ENCODE data around the gene DDIT3. TPM values are rescaled to one million over a fixed set of nuclear protein-coding genes. Genes with fewer than 3 reads are reported as not detected.

DDIT3 gene
- total RNA-seq, 1 experiment from 2014 or later: 27.4 TPM

GRCh38 chr12:57470970-57471656 lies 49.2 kb downstream of the DDIT3 start:
- CTCF ChIA-PET: no interaction called here
- no TSS peak for BruUV-seq (replicated peaks)
- peaks cover 77% of the 10 kb centered on the region for H3K27me3 ChIP-seq (ENCODE audit: low read length)
- no peak for DNase-seq
- H3K27ac ChIP-seq (ENCODE audit: low read length): no peak overlapping the region
- no peaks in the 10 kb centered on the region for H3K4me1 ChIP-seq (ENCODE audit: insufficient read depth, low read length)
- no peaks in the 10 kb centered on the region for H4K20me1 ChIP-seq (ENCODE audit: low read length)
- no peak for TF ChIP-seq EZH2 (IDR thresholded peaks at IDR 0.05; ENCODE audit: low read length, unreplicated experiment)
- TF ChIP-seq CTCF (conservative IDR thresholded peaks at IDR 0.05; ENCODE audit: low read depth, low read length): no peak
- no peak for TF ChIP-seq EZH2phosphoT487 (IDR thresholded peaks at IDR 0.05; ENCODE audit: borderline replicate concordance, low read length)
- H2AFZ ChIP-seq (ENCODE audit: low read length): no peak overlapping the region
- no peak for ATAC-seq
- no peaks in the 10 kb centered on the region for H3K9me3 ChIP-seq (ENCODE audit: low read length)
- POLR2A ChIA-PET (ENCODE audit: unreplicated experiment): no interaction called here
- no peaks in the 10 kb centered on the region for H3K36me3 ChIP-seq (ENCODE audit: low read depth, low read length)
- no peak overlapping the region for H3K9ac ChIP-seq (ENCODE audit: low read length)
- intact Hi-C loops (cut with micrococcal nuclease): no loop called here
- no peaks in the 10 kb centered on the region for H3K9me2 ChIP-seq (replicated peaks; ENCODE audit: low read length)
- H3K79me2 ChIP-seq (ENCODE audit: low read length): no peaks in the 10 kb centered on the region
- no peak overlapping the region for H3K4me2 ChIP-seq (ENCODE audit: low read length)
- H3K4me3 ChIP-seq (ENCODE audit: low read length): no peak overlapping the region
- no peaks in the 10 kb centered on the region for H3F3A ChIP-seq (ENCODE audit: low read length, unreplicated experiment)

GRCh38 chr12:57470286-57470969 lies 49.9 kb downstream of the DDIT3 start:
- Histone ChIP-seq H3K36me3 (ENCODE audit: low read depth, low read length) (no peaks in the 10 kb centered on the region), H3K79me2 (ENCODE audit: low read length) (no peaks in the 10 kb centered on the region), H3K4me1 (ENCODE audit: insufficient read depth, low read length) (no peaks in the 10 kb centered on the region), H3K27me3 (ENCODE audit: low read length) (peaks cover 77% of the 10 kb centered on the region), H3K9me3 (ENCODE audit: low read length) (no peaks in the 10 kb centered on the region), H3F3A (ENCODE audit: low read length, unreplicated experiment) (no peaks in the 10 kb centered on the region), H4K20me1 (ENCODE audit: low read length) (no peaks in the 10 kb centered on the region), H3K9me2 (replicated peaks; ENCODE audit: low read length) (no peaks in the 10 kb centered on the region), H3K4me3 (ENCODE audit: low read length) (no peak overlapping the region), H3K4me2 (ENCODE audit: low read length) (no peak overlapping the region), H3K27ac (ENCODE audit: low read length) (no peak overlapping the region), H2AFZ (ENCODE audit: low read length) (no peak overlapping the region), H3K9ac (ENCODE audit: low read length) (no peak overlapping the region)
- BruUV-seq (replicated peaks): no TSS peak
- ChIA-PET CTCF (no interaction called here), POLR2A (ENCODE audit: unreplicated experiment) (no interaction called here)
- TF ChIP-seq EZH2 (IDR thresholded peaks at IDR 0.05; ENCODE audit: low read length, unreplicated experiment): no peak
- no peak for TF ChIP-seq CTCF (conservative IDR thresholded peaks at IDR 0.05; ENCODE audit: low read depth, low read length)
- no peak for TF ChIP-seq EZH2phosphoT487 (IDR thresholded peaks at IDR 0.05; ENCODE audit: borderline replicate concordance, low read length)
- DNase-seq: no peak
- intact Hi-C loops (cut with micrococcal nuclease): no loop called here
- ATAC-seq: no peak

Measured in PC-3 (cell line).